Smooth muscle cell (in vitro differentiated cells): ENCODE results near the gene KRTAP10-4. TPM values are rescaled to one million over a fixed set of nuclear protein-coding genes. Genes with fewer than 3 reads are reported as not detected.
"Not testable (repeated sequence)": the region's sequence is repeated elsewhere in the genome, so short reads cannot be mapped to it uniquely, and the experiment has no call there.

ENCODE experiments used
- DNase-seq: peaks from one replicate; lab custom pipeline; 2025; ENCODE audit not compliant: unreplicated experiment; lab: John Stamatoyannopoulos, UW
- H2AFZ ChIP-seq: fragments of 200-600 bp; sonication (generic); 2 replicates; pipeline ENCODE4 v1.6.0; 2016; ENCODE audit warnings: antibody characterized with exemption, low read depth, mild to moderate bottlenecking
- H3F3A ChIP-seq: fragments of 200-600 bp; sonication (generic); 2 replicates; pipeline ENCODE4 v1.6.0; 2017; ENCODE audit warnings: antibody characterized with exemption, low read depth
- H3K27ac ChIP-seq: fragments of 200-600 bp; sonication (generic); 2 replicates; pipeline ENCODE4 v1.5.1; 2016; ENCODE audit warnings: low read depth, mild to moderate bottlenecking
- H3K27me3 ChIP-seq: fragments of 200-600 bp; sonication (generic); 2 replicates; pipeline ENCODE4 v1.6.1; 2016; ENCODE audit warnings: low read depth, mild to moderate bottlenecking
- H3K36me3 ChIP-seq: fragments of 200-600 bp; sonication (generic); 2 replicates; pipeline ENCODE4 v1.5.1; 2016; ENCODE audit warnings: low read depth
- H3K4me1 ChIP-seq: fragments of 200-600 bp; sonication (generic); 2 replicates; pipeline ENCODE4 v1.5.1; 2016; ENCODE audit warnings: low read depth
- H3K4me2 ChIP-seq: fragments of 200-600 bp; sonication (generic); 2 replicates; pipeline ENCODE4 v1.6.0; 2016; ENCODE audit warnings: mild to moderate bottlenecking
- H3K4me3 ChIP-seq: fragments of 200-600 bp; sonication (generic); 2 replicates; pipeline ENCODE4 v1.5.1; 2016; ENCODE audit warnings: mild to moderate bottlenecking
- H3K79me2 ChIP-seq: fragments of 200-600 bp; sonication (generic); 2 replicates; pipeline ENCODE4 v1.6.0; 2016; ENCODE audit warnings: low read depth, mild to moderate bottlenecking
- H3K9ac ChIP-seq: fragments of 200-600 bp; sonication (generic); 2 replicates; pipeline ENCODE4 v1.6.0; 2016; ENCODE audit warnings: low read depth
- H3K9me3 ChIP-seq: fragments of 200-600 bp; sonication (generic); replicated peaks from 2 replicates; pipeline ENCODE4 v1.5.1; 2016; ENCODE audit warnings: low read depth
- H4K20me1 ChIP-seq: fragments of 200-600 bp; sonication (generic); 2 replicates; pipeline ENCODE4 v1.6.0; 2016; ENCODE audit warnings: low read depth
- WGBS: methylation state at CpG from one replicate; pipeline ENCODE4 v1.1.7; 2016; ENCODE audit warnings: low lambda C conversion rate; 5-methylcytosine and 5-hydroxymethylcytosine counted together
- polyA plus RNA-seq: library from polyadenylated mRNA; unstranded; fragments of >200 nt; fragmentation: Nextera tagmentation; extraction: Ambion mirVana; gene quantifications from 2 replicates; pipeline ENCODE4 v1.2.1, GENCODE V29; 2016
- total RNA-seq: library from RNA; depleted of rRNA; stranded (reverse); fragments of >200 nt; gene quantifications from 2 replicates; pipeline ENCODE4 v1.2.3, GENCODE V29; 2014
- TF ChIP-seq, protein P1 (sequence below): fragments of 200-600 bp; sonication (generic); IDR thresholded peaks from 2 replicates; pipeline ENCODE4 v1.5.1; 2017; ENCODE audit warnings: borderline replicate concordance, mild to moderate bottlenecking, antibody characterized with exemption; ENCODE audit not compliant: insufficient read depth, poor library complexity, severe bottlenecking

The KRTAP10-4 gene
- total and polyA plus RNA-seq, 2 experiments from 2014 or later = not detected

DNA sequence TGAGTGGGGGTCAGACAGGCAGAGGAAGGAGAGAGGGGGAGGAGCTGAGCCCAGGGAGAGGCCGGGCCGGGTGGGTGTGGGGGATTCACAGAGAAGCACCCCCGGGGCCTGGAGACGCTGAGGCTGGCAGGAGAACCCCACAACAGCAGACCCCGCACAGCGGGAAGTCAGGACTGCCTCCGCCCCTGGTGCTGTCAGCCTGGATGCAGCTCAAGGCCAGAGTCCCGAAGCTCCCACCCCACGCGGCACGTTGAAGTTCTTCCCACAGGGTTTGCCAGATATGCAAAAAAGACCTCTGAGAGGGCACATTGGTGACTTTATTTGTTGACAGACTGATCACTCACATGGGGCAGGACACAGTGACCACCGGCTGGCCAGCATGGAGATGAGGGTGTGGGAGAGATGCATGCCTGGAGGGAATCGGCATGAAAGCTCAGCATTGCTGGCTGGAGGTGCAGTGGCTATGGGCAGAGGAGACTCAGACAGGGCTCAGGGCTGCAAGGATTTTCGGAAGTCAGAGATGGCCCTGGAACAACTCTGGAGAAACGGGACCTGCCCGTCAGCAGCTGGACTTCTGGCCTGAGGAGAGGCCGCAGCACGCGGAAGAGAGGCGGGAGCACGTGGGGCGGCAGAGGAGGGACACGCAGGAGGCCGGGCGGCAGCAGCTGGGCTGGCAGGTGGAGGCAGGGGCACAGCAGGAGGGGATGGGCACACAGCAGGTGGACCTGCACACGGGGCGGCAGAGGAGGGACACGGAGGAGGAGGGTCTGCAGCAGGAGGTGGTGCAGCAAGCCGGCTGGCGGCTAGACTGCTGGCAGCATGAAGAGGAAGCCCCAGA, 15.8 kb upstream of the KRTAP10-4 start:
- no peak overlapping the region for H3K9ac ChIP-seq
- 82% methylated on average over 28 of the region's 30 CpGs for WGBS

DNA sequence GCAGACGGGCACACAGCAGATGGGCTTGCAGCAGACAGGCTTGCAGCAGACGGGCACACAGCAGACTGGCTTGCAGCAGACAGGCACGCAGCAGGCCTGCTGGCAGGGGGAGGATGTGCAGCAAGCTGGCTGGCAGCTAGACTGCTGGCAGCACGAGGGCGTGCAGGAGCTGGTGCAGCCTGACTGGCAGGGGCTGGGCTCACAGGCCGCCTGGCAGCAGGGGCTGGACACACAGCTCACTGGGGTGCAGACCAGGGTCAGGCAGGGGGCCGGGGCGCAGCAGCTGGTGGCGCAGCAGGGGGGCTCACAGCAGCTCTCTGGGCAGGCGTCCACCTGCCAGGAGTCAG, 15.2 kb upstream of the KRTAP10-4 start:
- H3K9ac ChIP-seq, H2AFZ ChIP-seq, H3K27me3 ChIP-seq, H4K20me1 ChIP-seq, H3K4me1 ChIP-seq, H3K27ac ChIP-seq, H3K4me2 ChIP-seq, DNase-seq, H3K36me3 ChIP-seq, H3K79me2 ChIP-seq, H3K9me3 ChIP-seq, H3K4me3 ChIP-seq, H3F3A ChIP-seq: not testable (repeated sequence)
- 72% methylated on average over 10 of the region's 10 CpGs for WGBS

More for the DNA sequence above, 15.8 kb upstream of the KRTAP10-4 start:
- Histone ChIP-seq H3K79me2 (no peaks in the 10 kb centered on the region), H3K4me3 (no peak overlapping the region), H3K36me3 (no peaks in the 10 kb centered on the region), H3K27ac (no peak overlapping the region), H3F3A (no peaks in the 10 kb centered on the region), H4K20me1 (no peaks in the 10 kb centered on the region), H3K9me3 (no peaks in the 10 kb centered on the region), H3K4me2 (no peak overlapping the region), H2AFZ (no peak overlapping the region), H3K27me3 (no peaks in the 10 kb centered on the region), H3K4me1 (no peaks in the 10 kb centered on the region)
- DNase-seq = no peak
- TF ChIP-seq, protein P1, sequence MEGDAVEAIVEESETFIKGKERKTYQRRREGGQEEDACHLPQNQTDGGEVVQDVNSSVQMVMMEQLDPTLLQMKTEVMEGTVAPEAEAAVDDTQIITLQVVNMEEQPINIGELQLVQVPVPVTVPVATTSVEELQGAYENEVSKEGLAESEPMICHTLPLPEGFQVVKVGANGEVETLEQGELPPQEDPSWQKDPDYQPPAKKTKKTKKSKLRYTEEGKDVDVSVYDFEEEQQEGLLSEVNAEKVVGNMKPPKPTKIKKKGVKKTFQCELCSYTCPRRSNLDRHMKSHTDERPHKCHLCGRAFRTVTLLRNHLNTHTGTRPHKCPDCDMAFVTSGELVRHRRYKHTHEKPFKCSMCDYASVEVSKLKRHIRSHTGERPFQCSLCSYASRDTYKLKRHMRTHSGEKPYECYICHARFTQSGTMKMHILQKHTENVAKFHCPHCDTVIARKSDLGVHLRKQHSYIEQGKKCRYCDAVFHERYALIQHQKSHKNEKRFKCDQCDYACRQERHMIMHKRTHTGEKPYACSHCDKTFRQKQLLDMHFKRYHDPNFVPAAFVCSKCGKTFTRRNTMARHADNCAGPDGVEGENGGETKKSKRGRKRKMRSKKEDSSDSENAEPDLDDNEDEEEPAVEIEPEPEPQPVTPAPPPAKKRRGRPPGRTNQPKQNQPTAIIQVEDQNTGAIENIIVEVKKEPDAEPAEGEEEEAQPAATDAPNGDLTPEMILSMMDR = no peak

DNA sequence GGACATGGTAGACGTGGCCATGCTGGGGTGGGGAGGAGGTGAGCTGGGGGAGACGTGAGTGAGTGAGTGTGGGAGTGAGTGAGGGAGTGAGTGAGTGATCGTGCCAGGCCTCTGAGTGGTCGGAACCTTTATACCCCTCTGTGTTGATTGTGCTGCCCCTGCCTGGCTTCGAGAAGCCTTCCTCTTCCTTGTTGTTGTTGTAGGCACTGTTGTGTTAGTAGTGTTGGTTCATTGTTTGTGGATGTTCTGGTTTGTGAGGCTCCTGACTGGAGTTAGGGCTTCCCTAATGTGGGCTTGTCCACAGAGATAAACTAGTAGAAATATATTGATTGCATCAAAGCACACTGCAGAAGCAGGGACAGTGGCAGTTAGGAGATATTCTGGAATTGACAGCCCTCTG, 14.8 kb upstream of the KRTAP10-4 start, which contains the start of gene KRTAP10-3:
TSS of gene KRTAP10-3 (minus strand) at position 101 of the 400 bp plus-strand sequence. CDS start at position 21, 80 bp downstream.
- H3K9me3 ChIP-seq = no peaks in the 10 kb centered on the region
- no peaks in the 10 kb centered on the region for H3K27me3 ChIP-seq
- H3K27ac ChIP-seq = no peak within 1 kb of the TSS
- no peaks in the 10 kb centered on the region for H3K79me2 ChIP-seq
- TF ChIP-seq, protein P1 = no peak
- no peak within 1 kb of the TSS for H3K4me2 ChIP-seq
- WGBS = 77% methylated on average over 5 of the region's 5 CpGs
- no peaks in the 10 kb centered on the region for H3K4me1 ChIP-seq
- H3K4me3 ChIP-seq = no peak within 1 kb of the TSS
- no peaks in the 10 kb centered on the region for H3K36me3 ChIP-seq
- H3F3A ChIP-seq = no peaks in the 10 kb centered on the region
- no peak within 1 kb of the TSS for H2AFZ ChIP-seq
- H4K20me1 ChIP-seq = no peaks in the 10 kb centered on the region
- DNase-seq = no peak
- H3K9ac ChIP-seq = no peak within 1 kb of the TSS

DNA sequence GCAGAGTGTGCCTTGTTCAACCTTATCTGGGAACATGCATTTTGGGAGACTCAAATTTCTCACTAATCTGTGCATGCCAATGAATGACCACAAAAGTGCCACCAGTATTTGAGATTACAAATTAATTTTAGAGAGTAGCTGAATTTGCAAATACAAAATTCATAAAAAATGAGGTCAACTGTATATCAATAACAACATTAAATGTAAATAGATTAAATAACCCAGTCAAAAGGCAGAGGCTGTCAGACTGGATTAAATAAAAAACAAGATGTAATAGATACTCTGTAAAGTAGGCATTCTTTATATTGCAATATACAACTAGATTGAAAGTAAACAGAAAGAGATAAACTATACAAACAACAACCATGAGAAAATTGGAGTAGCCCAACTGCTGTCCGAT, 9.4 kb upstream of the KRTAP10-4 start:
- no peak overlapping the region for H2AFZ ChIP-seq
- H3K4me2 ChIP-seq = no peak overlapping the region
- H3K27ac ChIP-seq = no peak overlapping the region
- no peaks in the 10 kb centered on the region for H3K36me3 ChIP-seq
- H3K9me3 ChIP-seq = no peaks in the 10 kb centered on the region
- H3K27me3 ChIP-seq = no peaks in the 10 kb centered on the region
- H3K4me1 ChIP-seq = no peaks in the 10 kb centered on the region
- no peaks in the 10 kb centered on the region for H3K79me2 ChIP-seq
- no peaks in the 10 kb centered on the region for H3F3A ChIP-seq
- no peaks in the 10 kb centered on the region for H4K20me1 ChIP-seq
- DNase-seq = no peak
- 95% methylated on average over 1 of the region's 1 CpG for WGBS
- H3K4me3 ChIP-seq = no peak overlapping the region
- TF ChIP-seq, protein P1 = no peak
- no peak overlapping the region for H3K9ac ChIP-seq
